Mammary epithelial cell (primary cell): ENCODE results near the gene BCKDK.

ENCODE experiments used
- EZH2 ChIP-seq: IDR thresholded peaks from 2 replicates; pipeline ENCODE4 v1.6.1; 2012; ENCODE audit warnings: low read length, inconsistent platforms, borderline replicate concordance
- TF ChIP-seq, protein P1 (sequence below), 2 donors: IDR thresholded peaks in 1 of 2; conservative IDR thresholded peaks in 1 of 2; 2 replicates each; pipeline ENCODE4 v1.5.1; 2011 to 2012; ENCODE audit warnings: inconsistent platforms in 2 of 2, low read length in 2 of 2, mild to moderate bottlenecking in 2 of 2, control low read depth in 1 of 2, low read depth in 1 of 2; ENCODE audit not compliant: insufficient read depth in 1 of 2; ENCODE audit errors: extremely low read depth in 1 of 2

GRCh38 chr16:31135535-31136286 is 27.5 kb downstream of the BCKDK start, which contains the start of gene PRSS8:
- TF ChIP-seq, protein P1, sequence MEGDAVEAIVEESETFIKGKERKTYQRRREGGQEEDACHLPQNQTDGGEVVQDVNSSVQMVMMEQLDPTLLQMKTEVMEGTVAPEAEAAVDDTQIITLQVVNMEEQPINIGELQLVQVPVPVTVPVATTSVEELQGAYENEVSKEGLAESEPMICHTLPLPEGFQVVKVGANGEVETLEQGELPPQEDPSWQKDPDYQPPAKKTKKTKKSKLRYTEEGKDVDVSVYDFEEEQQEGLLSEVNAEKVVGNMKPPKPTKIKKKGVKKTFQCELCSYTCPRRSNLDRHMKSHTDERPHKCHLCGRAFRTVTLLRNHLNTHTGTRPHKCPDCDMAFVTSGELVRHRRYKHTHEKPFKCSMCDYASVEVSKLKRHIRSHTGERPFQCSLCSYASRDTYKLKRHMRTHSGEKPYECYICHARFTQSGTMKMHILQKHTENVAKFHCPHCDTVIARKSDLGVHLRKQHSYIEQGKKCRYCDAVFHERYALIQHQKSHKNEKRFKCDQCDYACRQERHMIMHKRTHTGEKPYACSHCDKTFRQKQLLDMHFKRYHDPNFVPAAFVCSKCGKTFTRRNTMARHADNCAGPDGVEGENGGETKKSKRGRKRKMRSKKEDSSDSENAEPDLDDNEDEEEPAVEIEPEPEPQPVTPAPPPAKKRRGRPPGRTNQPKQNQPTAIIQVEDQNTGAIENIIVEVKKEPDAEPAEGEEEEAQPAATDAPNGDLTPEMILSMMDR (conservative IDR thresholded peaks at IDR 0.05 in 1 of 2, IDR thresholded peaks at IDR 0.05 in 1 of 2; ENCODE audit: extremely low read depth in 1 of 2, insufficient read depth in 1 of 2, low read depth in 1 of 2, low read length in 2 of 2), result no peak
- no peak for TF ChIP-seq EZH2
